Nucleus accumbens (tissue), 56 donors: ENCODE measurements around the gene PLXDC1.
A peak's percentile ranks its signal among the peaks of the same experiment; 100 is the strongest.

Source experiments
- DNase-seq, 56 donors: peaks; one replicate each; lab custom pipeline; 2025; lab: John Stamatoyannopoulos, UW

The PLXDC1 gene

DNA sequence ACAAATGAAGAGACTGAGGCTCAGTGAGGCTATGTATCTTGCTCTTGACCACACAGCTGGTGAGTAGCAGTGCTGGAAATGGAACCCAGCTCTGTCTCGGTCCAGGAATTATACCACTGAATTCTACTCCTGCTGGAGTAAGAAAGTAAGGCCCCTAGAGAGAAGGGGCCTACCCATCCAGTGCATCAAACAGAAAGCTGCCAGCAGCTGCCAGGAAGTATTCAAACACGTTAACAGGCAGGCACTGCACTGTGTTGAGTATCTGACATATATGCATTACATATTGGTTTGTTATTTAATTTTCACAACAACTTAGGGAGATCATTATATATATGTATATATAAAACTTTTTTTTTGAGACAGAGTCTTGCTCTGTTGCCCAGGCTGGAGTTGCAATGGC is 10.5 kb upstream of the PLXDC1 start:
- no peak for DNase-seq

DNA sequence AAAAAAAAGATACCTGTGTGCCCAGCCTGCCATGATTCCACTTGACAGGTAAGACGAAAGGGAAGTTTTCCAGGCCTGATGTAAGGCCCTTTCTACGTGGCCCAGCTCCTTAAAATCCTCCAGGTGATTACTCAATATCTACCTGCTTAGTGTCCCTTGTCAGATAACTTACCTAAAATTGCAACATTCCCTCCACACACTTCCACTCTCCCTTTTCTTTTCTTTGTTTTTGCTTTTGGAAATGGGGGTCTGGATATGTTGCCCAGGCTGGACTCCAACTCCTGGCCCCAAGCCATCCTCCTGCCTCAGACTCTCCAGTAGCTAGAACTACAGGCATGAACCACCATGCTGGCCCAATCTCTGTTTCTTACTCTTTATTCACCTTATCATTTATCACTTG is 7.2 kb upstream of the PLXDC1 start:
- DNase-seq = no peak

GRCh38 chr17:39156491-39156890 is 5.1 kb upstream of the PLXDC1 start:
- DNase-seq = no peak

DNA sequence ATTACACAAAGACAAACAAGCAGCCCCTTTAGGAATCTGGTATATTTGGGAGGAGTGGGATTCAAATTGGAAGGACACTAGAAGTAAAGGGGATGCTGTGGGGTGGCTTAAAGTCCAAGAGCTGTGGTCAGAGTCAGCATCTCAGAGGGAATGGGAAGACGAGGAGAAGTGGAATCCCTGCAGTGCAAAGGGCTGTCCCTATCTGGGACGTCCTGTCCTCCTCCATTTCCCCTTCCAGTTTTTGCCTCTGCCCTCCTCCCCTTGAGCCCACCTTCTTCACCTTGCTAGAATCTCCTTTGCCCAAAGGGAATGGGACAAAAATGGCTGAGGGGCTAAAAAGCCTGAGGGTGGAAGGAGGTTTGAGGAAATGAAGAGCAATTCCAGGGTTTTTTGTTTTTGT is 4.2 kb upstream of the PLXDC1 start:
- no peak for DNase-seq

DNA sequence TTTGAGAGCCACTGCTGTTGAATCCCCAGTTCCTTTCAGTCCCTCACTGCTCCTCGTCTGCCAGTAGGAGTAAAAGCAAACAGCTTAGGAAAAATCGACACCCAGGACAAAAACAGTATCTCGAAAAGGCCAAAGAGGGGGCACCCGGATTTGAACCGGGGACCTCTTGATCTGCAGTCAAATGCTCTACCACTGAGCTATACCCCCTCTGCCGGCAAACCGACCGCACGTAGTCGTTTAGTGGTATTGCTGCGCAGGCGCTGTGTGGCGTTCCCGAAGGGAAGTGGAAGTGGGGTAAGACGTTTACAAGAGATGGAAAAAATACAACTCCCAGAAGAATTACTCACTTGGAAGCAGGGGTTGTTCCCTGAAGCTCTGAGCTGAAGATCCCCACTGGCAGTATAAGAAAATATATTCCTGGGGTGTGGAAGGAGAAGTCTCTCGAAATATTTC is 2.2 kb upstream of the PLXDC1 start:
- DNase-seq = peak in 55 of 56 donors; percentile 43 to 95 (median 86)

- peak in 29 of 56 donors; percentile 10 to 73 (median 62) for DNase-seq
Observed at GRCh38 chr17:39151943-39152818, 744 bp upstream of the PLXDC1 start.

- DNase-seq = no peak
Observed at GRCh38 chr17:39150795-39151149, 665 bp downstream of the PLXDC1 start.

- no peak for DNase-seq
Observed at GRCh38 chr17:39150104-39150634, 1.3 kb downstream of the PLXDC1 start.

DNA sequence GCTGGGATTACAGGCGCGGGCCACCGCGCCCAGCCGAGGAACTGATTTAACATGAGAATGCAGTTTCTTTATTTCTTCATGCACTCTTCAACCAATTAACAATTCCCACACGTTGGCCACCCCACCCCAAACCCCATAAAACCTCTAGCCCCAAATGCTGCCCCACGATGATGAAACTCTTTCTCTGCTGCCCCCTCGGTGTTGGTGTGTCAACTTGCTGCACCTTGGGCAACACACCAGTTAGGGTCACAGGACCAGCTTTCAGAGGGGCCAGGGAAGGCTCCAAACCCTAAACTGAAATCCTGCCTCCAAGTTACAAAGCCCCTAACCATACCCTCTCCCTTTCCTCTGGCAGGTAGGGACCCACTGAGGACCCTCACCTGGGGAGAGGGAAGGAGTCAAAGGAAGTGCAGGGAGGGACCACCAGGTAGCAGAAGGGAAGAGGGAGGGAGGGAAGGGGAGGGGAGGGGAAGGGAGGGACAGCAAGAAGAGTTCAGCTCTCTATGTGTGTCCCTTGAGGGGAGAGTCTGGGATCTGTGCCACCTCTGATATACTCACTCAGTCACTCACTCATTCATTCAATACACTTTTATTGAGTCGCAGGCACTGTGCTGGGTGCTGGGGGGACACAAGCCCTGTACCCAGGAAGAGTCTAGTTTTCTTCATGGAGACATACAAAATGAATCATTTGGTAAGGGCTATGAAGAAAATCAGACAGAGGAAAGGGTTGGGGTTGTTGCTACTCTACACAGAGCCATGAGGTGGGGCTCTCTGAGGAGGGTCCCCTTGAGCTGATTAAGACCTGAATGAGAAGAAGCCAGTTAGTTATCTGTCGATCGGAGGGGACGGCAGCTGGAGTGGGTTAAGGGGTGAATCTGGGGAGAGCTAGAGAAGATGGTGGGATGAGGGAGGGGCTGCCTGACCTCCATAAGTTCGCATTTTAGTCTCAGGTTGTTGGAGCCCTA is 3.9 kb downstream of the PLXDC1 start:
- no peak for DNase-seq

GRCh38 chr17:39146273-39146672 is 5.2 kb downstream of the PLXDC1 start:
- DNase-seq = no peak

DNA sequence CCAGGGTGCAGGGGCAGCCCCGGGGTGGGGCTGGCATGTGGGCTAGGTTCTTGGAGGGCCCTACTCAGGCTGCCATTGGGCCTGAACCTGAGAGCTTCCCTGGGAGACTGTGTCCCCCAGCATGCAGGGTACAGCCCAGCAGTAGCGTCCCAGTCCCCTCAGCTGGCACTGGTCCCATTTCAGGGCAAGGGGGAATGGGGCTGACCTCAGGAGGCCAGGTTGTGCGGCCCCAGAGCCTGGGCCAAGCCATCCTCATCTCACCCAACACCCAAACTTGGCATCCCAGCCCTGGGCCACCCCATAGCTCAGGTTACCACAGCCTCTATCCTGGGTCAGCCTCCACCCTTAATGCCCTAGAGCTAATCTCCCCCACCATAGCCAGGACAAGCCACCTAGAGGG is 6.3 kb downstream of the PLXDC1 start:
- DNase-seq = no peak

GRCh38 chr17:39144416-39144840 is 7.0 kb downstream of the PLXDC1 start:
- DNase-seq = peak in 8 of 56 donors; percentile 13 to 43 (median 30)

GRCh38 chr17:39143552-39144093 is 7.8 kb downstream of the PLXDC1 start:
- peak in 2 of 56 donors; percentile 31 to 40 for DNase-seq

- DNase-seq = no peak
Observed at GRCh38 chr17:39141915-39142664, 9.3 kb downstream of the PLXDC1 start.

GRCh38 chr17:39141294-39141693 is 10.1 kb downstream of the PLXDC1 start:
- DNase-seq = no peak

GRCh38 chr17:39139561-39139960 is 11.9 kb downstream of the PLXDC1 start:
- no peak for DNase-seq

GRCh38 chr17:39139161-39139511 is 12.3 kb downstream of the PLXDC1 start:
- DNase-seq = no peak

DNA sequence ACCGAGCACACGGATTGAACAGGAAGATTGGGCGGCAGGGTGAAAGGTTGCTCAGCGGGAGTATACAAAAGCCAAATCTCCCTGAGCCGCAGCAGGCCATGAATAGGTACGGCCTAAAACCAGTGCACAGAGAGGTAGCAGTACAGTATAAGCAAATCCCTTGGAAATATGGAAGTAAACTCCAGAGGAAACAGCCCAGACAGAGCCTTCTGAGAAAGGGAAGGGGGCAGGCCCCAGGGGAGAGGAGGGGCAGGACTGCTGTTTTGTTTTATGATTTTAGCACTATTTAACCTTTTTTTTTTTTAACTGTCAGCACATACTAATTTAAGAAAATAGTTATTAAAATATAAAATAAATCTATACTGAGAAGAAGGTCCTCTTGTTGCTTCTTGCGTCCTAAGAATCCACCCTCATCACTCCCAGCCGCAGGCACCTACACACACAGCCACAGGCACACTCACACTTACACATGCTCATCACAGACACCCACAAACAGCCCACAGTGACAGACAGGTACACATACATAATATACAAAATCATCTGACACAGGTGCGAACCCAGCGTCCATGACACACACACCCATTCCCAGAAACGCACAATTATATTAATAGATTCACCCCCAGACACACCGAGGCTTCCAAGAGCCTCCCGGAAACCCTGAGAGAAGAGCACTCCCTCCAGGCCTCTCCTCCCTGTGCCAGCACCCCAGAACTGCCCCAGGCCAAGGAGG is 12.8 kb downstream of the PLXDC1 start:
- peak in 3 of 56 donors; percentile 16 to 20 (median 19) for DNase-seq

- DNase-seq = no peak
Observed at GRCh38 chr17:39134878-39135277, 16.6 kb downstream of the PLXDC1 start.
